Midbrain (tissue), 1 donor: ENCODE data around the gene PAPOLA.

Source experiments
- DNase-seq: peaks from one replicate; lab custom pipeline; 2025; lab: John Stamatoyannopoulos, UW

PAPOLA gene

GRCh38 chr14:96565811-96566210 lies 63.6 kb downstream of the PAPOLA start:
- DNase-seq: no peak

- DNase-seq: peak; percentile 44
These were observed 65.2 kb downstream of the PAPOLA start for GRCh38 chr14:96567289-96567899.

GRCh38 chr14:96568621-96569020 lies 66.4 kb downstream of the PAPOLA start:
- no peak for DNase-seq

DNA sequence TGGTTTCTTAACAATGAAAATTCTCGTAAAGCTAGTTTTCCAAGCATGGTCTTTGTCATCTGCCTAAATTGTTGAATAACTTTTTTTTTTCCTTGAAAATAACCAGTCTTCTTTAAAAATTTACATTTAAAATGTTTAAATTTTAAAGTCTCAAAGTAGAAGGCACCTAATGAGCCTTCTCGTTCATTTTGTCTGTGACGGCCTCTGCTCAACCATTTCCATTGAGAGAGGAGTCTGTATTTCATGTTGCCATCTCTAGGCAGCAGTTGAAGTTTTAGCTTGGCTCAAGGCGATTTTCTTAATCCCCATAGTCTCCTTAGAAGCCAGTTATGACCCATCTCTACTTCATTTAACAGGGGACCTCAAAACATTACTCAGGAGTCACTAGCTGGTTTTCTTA lies 69.1 kb downstream of the PAPOLA start:
- no peak for DNase-seq

DNA sequence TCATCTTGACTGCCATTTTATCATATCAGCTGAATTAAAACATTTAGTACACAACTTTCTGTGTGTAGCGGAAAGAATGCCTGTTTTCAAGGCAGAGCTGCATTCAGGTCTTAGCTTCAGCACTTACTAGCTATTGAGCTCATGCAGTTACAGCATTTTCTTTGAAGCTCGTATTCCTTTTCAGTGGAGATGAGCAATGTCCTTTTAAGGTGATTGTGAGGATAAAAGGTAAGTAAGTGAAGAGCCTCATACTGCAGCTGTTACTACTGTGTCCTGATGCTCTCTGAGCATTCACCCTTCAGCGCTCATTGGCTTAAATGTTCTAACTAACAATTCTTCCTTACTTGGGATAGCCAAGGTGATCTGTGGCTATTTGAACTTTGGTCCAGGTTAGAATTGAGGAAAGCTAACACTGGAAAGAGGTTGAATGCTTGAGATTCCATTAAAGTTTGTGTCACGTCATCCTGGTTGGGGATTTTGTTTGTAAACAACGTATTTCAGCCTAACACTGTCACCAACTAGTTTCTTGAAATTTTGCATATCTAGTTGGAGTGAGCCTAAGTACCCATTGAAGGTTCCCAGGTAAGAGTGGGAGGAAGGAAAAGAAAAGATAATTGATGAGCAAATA lies 71.4 kb downstream of the PAPOLA start:
- DNase-seq: no peak

DNA sequence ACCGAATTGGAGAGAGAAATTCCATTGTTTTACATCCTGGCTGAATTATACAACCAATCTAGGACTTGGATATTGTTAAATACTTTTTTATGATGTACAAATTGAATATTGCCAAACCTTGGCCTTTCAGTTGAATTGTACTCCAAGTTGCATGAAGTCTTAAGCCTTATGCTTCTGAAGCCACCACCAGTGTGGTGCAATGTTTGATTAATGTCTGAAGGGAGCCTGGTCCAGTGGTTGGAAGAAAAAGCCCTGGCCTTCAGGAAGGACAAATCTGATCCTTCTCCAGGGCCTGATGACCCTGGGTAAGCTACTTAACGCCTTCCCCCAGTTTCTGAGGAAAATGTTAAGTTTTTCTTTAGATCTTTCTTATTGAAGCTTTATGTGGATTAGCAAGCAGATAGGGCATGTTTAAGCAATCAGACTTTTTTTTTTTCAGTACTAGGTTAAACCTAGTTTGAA lies 72.0 kb downstream of the PAPOLA start:
- no peak for DNase-seq

GRCh38 chr14:96574633-96575632 lies 72.8 kb downstream of the PAPOLA start:
- DNase-seq: no peak

- DNase-seq: no peak
These were observed 74.2 kb downstream of the PAPOLA start for GRCh38 chr14:96576359-96576758.

DNA sequence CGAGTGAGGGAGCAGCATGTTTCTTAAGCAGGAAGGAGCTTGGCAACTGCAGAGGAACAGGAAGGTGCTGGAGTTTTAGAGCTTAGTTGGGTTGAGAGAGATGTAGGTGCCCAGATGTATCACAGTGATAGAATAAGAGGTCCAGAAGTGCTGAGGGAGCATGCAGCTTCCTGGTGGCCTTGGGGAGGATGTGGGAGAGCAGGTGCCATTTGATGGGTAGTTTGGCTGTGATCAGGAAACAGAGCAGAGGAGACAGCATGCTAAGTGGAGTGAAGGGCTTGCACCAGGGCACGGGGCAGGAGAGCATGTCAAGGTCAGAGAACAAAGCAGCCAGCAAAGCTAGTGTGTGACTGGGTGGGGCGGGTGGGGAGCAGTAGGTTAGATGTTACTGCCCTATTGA lies 74.8 kb downstream of the PAPOLA start:
- DNase-seq: no peak

- DNase-seq: no peak
These were observed 76.4 kb downstream of the PAPOLA start for GRCh38 chr14:96578619-96579018.

DNA sequence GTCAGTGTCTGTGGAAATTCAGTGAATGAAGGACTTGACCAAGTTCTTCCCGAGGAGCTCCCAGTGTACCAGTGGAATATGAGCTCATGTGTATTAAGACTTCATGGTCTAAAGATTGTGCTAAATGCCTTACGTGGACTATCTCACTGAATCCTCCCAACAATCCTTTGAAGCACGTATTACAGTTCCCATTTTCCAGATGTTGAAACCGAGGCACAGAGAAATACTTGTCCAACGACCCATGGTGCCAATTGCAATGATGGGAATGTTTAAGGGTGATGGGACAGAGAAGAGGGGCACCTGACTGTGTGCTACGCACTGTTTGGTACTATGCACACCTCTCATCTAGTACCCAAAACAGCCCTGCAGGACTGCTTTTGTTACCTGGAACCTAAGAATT lies 77.2 kb downstream of the PAPOLA start:
- no peak for DNase-seq

DNA sequence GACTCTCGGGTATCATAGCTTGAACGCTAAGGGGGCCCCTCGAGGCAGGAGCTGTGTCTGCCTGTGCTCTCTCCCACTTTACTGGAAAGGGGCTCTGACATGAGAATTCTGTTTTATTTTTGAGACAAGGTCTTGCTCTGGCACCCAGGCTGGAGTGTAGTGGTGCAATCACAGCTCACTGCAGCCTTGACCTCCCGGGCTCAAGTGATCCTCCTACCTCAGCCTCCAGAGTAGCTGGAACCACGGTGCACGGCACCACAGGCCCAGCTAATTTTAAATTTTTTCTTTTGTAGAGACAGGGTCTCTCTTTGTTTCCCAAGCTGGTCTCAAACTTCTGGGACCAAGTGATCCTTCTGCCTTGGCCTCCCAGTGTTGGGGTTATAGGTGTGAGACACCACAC lies 77.7 kb downstream of the PAPOLA start:
- no peak for DNase-seq

DNA sequence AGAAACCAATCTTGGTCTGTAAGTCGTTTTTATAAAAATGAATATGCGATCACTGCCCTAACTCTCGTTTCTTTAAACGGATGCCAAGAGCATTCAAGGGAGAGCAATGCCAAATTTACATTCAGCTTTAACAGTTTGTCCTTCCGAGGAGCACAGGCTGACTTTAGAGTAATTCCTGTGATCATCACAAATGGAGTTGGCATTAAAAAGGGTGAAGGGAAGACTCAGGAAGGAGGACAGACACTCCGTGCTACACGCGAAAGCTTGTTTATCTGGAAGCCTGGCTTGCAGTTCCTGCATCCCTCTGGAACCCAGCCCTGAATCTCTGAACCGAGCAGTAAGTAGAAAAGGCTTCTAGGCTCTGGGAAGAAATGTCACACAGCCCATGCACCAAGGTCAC lies 78.4 kb downstream of the PAPOLA start:
- no peak for DNase-seq

GRCh38 chr14:96581026-96581425 lies 78.8 kb downstream of the PAPOLA start:
- DNase-seq: no peak

DNA sequence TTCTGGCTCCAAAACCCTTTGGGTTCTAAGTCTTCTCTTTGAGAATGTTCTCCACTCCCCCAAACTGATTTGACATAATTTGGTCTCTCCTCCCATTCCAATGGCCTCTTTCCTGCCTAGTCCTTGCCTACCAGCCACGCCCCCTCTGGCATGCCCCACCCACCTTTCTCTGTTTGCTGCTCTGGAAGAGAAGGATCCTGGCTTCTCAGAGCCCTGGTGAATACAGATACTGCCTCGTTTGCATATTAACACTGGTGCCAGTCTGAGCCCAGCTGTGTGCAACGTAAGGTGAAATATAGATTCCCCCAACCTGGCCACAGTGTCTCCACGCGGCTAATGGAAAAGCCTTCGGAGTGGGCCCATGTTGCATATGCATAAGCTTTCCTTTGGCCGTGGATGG lies 79.7 kb downstream of the PAPOLA start:
- no peak for DNase-seq

DNA sequence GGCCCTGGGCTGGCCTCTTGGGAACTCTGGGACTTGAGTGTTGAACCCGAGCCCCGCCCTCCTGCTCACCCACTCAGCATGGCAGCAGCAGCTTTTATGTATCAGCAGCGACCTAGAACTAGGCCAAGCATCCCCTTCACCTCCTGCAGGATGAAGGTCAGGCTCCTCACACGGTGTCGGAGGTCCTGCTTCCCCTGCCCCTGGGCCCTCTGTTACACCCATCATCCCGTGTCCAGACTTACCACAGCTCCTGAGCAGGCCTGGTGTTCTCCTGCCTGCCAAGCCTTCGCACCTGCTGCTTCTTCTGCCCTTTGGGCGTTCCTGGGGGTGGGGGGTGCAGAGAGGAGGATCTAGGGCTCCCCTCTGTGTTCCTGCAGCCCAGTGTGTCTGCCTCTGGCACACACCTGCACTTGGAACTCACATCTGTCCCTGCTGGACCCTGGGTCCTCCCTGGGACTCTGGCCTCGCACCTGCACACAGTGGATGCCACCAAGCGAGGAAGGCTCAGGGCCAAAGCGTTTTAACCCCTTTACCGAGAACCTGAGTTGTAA lies 80.3 kb downstream of the PAPOLA start:
- no peak for DNase-seq

DNA sequence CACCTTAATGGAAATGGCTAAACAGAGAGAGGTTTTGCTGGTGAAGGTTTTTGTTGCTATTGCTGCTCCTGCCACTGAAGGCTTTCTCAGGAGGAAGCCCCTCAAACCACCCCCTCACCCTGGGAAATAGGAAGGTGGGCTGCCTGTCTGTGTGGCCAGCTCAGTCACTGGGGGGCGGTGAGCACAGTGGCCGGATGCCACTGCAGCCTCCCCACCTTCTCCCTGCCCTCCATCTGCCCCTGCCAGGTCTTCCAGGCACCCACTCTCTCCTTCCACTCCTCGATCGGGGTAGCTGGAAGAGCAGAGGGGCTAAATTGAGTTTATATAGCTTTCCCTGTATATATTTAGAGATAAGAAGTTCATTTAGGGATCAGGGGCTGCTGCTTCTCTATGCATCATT lies 80.8 kb downstream of the PAPOLA start:
- DNase-seq: no peak

DNA sequence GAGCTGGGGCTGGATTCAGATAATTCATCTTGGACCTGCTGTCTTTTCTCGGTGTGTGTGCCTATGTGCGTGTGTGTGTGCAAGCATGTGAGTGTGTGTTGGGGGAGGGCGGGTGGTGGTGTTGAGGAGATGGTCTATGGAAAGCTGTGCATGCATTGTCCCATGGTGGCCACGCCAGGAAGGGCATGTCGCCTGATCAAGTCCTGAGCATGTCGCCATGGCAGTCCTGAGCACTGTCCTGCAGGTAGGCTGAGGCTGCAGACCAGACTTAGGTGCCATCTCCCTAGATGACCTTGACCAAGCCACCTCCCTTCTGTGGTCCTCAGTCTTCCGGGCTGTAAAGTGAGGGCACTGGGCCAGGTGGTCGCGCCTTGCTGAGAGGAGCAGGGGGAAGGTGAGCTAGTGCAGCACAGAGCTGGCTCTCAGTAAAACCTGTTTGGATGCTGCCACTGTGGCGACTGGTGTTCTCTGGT lies 81.4 kb downstream of the PAPOLA start:
- no peak for DNase-seq

DNA sequence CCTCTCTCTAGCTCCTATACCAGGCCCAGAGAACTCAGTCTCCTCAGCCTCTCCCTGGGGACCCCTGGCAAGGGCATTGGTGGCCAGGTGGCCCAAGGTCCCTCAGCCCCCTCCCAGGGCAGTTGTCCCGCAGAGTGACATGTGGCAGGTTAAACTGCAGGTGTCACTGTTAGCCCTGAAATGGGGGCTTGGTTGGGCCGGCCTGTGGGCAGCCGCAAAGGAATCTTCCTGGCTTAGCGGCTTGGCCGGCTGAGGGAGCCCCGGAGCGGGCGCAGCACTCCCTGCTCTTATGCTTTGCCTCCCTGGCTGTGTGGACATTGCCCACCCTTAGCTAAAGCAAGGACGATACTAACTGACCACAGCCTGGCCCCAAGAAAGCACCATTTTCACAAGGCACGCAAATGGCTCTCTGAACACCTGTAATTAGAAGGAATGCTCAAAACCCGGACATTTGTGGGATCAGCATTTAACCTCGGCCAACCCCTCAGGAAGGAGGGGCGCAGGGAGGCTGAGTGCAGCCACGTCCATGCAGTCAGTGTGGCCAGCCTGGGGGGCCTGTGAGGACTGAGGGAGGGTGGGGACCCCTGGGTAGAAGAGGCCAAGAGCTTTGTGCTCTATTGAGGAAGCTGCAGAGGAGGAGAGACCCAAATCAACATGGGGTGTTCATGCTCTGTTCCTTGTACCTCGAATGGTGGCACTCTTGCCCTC lies 82.2 kb downstream of the PAPOLA start:
- DNase-seq: peak; percentile 9

GRCh38 chr14:96584907-96585671 lies 82.9 kb downstream of the PAPOLA start:
- DNase-seq: no peak

- DNase-seq: no peak
These were observed 83.5 kb downstream of the PAPOLA start for GRCh38 chr14:96585672-96586013.
